Renal cortex interstitium (tissue), 15 donors: ENCODE data around the gene WBP11. TPM values are rescaled to one million over a fixed set of nuclear protein-coding genes. Genes with fewer than 3 reads are reported as not detected.

Source experiments
- DNase-seq, 11 donors: peaks; one replicate each; pipeline ENCODE4 v3.0.0-alpha.2; 2013; ENCODE audit warnings: low read depth in 9 of 11, low spot score in 4 of 11; ENCODE audit errors: extremely low read depth in 1 of 11
- long read RNA-seq, 16 experiments: transcript quantifications; one replicate each; lab custom pipeline, GENCODE V29; 2026
- polyA plus RNA-seq, 3 donors: library from polyadenylated mRNA; unstranded; fragments of 120-200 nt; gene quantifications; one replicate each; pipeline ENCODE4 v1.2.1, GENCODE V29; 2013; ENCODE audit not compliant: insufficient read length in 3 of 3

WBP11 gene
- 100 to 1,000 TPM in 2 of 3 donors, 10 to 100 TPM in 1; 96.1 to 135 (median 114) TPM for polyA plus RNA-seq
- long read RNA-seq, donor 1, full-length matches to known transcripts, result 9 of 14 reads
- long read RNA-seq, donor 1, partial matches to known transcripts, result 5 of 14 reads
- long read RNA-seq, donor 1, other reads (novel, unspliced or antisense), result 0 of 14 reads
- long read RNA-seq, donor 2, full-length matches to known transcripts, result 15 of 15 reads
- long read RNA-seq, donor 2, partial matches to known transcripts, result 0 of 15 reads
- long read RNA-seq, donor 2, other reads (novel, unspliced or antisense), result 0 of 15 reads
- long read RNA-seq, donor 3, full-length matches to known transcripts, result 28 of 34 reads
- long read RNA-seq, donor 3, partial matches to known transcripts, result 6 of 34 reads
- long read RNA-seq, donor 3, other reads (novel, unspliced or antisense), result 0 of 34 reads
- long read RNA-seq, donor 4, full-length matches to known transcripts, result 10 of 10 reads
- long read RNA-seq, donor 4, partial matches to known transcripts, result 0 of 10 reads
- long read RNA-seq, donor 4, other reads (novel, unspliced or antisense), result 0 of 10 reads
- long read RNA-seq, donor 5, result 0 reads
- long read RNA-seq, donor 6, full-length matches to known transcripts, result 15 of 24 reads
- long read RNA-seq, donor 6, partial matches to known transcripts, result 9 of 24 reads
- long read RNA-seq, donor 6, other reads (novel, unspliced or antisense), result 0 of 24 reads
- long read RNA-seq, donor 7, full-length matches to known transcripts, result 11 of 16 reads
- long read RNA-seq, donor 7, partial matches to known transcripts, result 5 of 16 reads
- long read RNA-seq, donor 7, other reads (novel, unspliced or antisense), result 0 of 16 reads
- long read RNA-seq, donor 8, full-length matches to known transcripts, result 11 of 51 reads
- long read RNA-seq, donor 8, partial matches to known transcripts, result 40 of 51 reads
- long read RNA-seq, donor 8, other reads (novel, unspliced or antisense), result 0 of 51 reads
- long read RNA-seq, donor 9, full-length matches to known transcripts, result 18 of 18 reads
- long read RNA-seq, donor 9, partial matches to known transcripts, result 0 of 18 reads
- long read RNA-seq, donor 9, other reads (novel, unspliced or antisense), result 0 of 18 reads
- long read RNA-seq, donor 10, full-length matches to known transcripts, result 17 of 35 reads
- long read RNA-seq, donor 10, partial matches to known transcripts, result 18 of 35 reads
- long read RNA-seq, donor 10, other reads (novel, unspliced or antisense), result 0 of 35 reads
- long read RNA-seq, donor 11, full-length matches to known transcripts, result 22 of 30 reads
- long read RNA-seq, donor 11, partial matches to known transcripts, result 8 of 30 reads
- long read RNA-seq, donor 11, other reads (novel, unspliced or antisense), result 0 of 30 reads
- long read RNA-seq, donor 12, full-length matches to known transcripts, result 5 of 5 reads
- long read RNA-seq, donor 12, partial matches to known transcripts, result 0 of 5 reads
- long read RNA-seq, donor 12, other reads (novel, unspliced or antisense), result 0 of 5 reads
- long read RNA-seq, donor 13, result 0 reads
- long read RNA-seq, donor 14, full-length matches to known transcripts, result 14 of 14 reads
- long read RNA-seq, donor 14, partial matches to known transcripts, result 0 of 14 reads
- long read RNA-seq, donor 14, other reads (novel, unspliced or antisense), result 0 of 14 reads
- long read RNA-seq, donor 15, full-length matches to known transcripts, result 15 of 25 reads
- long read RNA-seq, donor 15, partial matches to known transcripts, result 10 of 25 reads
- long read RNA-seq, donor 15, other reads (novel, unspliced or antisense), result 0 of 25 reads
- long read RNA-seq, donor 16, full-length matches to known transcripts, result 40 of 94 reads
- long read RNA-seq, donor 16, partial matches to known transcripts, result 54 of 94 reads
- long read RNA-seq, donor 16, other reads (novel, unspliced or antisense), result 0 of 94 reads

DNA sequence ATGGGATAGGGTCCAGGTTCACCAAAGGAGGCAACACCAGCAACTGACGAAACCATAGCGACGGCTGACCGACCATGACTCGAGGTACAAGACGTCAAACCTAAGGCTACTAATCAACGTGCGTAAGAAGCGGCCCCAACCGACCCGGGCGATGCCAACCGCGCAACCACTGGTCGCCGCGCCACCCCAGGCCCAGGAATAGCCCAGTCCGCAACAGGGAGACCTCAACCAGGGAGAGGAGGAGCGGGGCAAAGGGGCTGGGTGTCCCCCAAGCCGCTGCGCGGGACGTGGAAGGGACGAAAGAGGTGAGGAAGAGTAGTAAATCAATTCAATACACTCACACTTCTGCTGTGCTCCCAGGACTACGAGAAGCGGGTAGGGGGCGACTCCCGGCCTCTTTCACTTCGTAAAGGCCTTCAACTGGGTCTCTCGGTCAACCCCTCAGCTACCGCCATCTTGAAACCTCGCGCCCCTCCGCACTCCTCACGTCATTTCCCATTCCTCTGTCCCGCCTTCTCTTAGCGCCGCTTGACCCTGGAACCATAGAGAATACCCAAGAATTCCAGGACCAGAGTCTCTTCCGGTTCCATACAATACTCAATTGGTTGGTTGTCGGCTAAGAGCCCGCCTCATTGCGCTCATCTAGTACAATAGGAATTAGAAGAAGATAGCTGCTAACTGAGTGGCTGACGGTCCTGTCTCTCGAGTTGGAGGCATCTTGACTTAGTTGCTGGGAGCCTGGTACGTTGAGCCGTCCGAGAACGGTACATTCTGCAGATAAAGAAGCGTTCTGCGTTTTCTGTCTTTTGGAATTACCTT, at the start of gene WBP11, which contains the start of gene C12orf60:
Gene WBP11 (minus strand): TSS at position 468 of the 819 bp plus-strand sequence. CDS start 2,095 bp downstream, outside the sequence.
Gene C12orf60 (plus strand): TSS at position 660 of the 819 bp plus-strand sequence. CDS start 19,266 bp downstream, outside the sequence.
- DNase-seq, result peak; percentile 91 to 99 (median 96)

DNA sequence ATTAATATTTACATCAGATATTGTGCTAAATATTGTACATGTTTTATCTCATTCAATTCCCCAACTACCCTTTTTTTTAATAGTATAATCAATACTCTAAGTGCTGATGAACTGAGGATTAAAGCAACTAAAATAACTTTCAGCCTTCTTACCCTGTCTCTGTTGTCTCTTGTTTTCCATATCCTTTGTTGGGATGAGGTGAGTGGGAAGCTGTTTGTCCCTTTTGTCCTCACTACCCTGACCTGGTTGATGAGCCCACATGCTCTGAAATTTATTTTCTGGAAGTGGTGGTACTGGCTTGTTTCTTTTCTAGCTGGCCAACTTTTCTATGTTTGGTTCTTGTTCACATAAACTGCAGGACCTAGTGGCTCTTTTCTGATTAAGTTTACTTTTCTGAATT, 49.6 kb upstream of the WBP11 start:
- DNase-seq, result no peak

DNA sequence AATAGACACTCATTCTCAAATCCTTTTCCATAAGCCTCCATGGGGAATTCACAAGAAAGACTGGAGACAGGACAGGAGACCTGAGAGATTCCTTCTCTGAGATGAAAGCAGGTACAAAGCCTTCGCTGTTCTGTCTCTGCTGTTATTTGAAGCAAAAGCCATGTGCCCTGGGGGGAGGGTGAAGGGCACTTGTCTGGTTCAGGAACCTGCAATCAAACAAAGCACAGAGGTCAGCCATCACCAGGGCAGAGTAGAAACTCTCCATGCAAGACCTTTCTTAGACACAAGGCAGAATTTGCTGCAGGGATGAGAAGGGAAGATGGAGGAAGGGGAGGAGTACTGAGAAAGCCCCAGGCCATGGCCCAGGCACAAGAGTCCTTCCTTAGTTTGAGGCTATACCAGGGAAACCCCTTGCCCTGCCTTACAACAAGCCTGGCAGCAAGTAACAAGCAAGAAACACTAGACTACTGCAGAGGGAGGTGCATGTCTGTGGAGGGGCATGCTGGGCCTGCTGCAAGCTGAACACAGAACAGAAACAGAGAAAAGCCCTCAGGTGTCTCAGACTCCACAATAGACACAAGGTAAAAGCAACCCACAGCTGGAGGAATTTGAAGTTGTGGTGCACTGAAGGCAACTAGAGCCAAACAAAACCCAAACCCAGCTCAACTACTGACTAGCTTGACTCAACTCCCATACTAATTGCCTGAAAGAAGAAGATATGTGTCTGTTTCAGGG, 47.8 kb upstream of the WBP11 start:
- DNase-seq, result no peak

GRCh38 chr12:14849661-14850060, 46.4 kb upstream of the WBP11 start:
- no peak for DNase-seq

- no peak for DNase-seq
Measured at GRCh38 chr12:14846876-14847580, 43.8 kb upstream of the WBP11 start.

- no peak for DNase-seq
Measured at GRCh38 chr12:14846042-14846587, 42.8 kb upstream of the WBP11 start.

- DNase-seq, result peak in 8 of 11 donors; percentile 51 to 70 (median 60)
Measured at GRCh38 chr12:14845350-14845750, 42.1 kb upstream of the WBP11 start.

- DNase-seq, result no peak
Measured at GRCh38 chr12:14844401-14844800, 41.1 kb upstream of the WBP11 start.

DNA sequence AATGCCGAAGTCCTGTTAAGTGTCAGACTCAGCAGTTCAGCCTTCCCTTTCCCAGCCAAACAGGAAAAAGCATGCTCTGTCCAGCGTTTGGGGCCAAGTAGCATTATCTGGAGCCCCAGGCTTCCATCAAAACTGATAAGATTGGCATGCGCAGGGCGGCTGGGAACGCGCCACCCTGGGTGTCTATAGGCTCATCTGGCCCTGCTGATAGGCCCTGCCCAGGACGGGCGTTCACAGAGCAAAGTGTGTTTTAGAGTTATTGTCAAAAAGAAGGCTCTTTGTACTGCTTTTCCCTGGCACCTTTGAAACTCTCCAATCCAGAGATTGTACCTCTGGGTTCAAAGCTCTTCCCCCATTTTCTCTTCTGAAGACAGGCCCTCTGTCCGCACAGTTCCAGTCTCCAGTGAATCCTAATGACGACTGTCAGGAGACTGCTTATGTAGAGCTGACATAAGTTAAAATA, 40.2 kb upstream of the WBP11 start, which contains the start of gene ART4:
Gene ART4 (minus strand): TSS at position 102 of the 463 bp plus-strand sequence. CDS start 413 bp downstream, outside the sequence.
- DNase-seq, result no peak

DNA sequence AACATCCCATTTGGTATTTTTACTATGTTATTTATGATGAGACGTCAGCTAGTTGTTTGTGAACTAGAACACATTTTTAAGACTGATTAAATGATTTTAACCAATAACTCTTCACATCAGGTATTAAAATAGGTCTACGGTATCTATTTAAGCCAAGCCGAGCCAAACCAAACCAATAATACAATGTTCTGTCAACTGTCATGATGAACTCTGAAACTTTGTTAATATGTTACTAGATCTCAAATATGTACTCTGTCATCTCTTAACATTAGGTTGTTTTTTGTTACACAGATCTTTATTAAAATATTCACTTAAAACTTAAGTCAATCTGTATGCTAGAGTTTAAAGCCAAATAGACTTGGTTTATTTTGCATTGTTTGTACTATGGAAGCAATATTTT, 39.0 kb upstream of the WBP11 start:
- no peak for DNase-seq

GRCh38 chr12:14841761-14842160, 38.5 kb upstream of the WBP11 start:
- DNase-seq, result peak in 3 of 11 donors; percentile 20 to 29 (median 23)

DNA sequence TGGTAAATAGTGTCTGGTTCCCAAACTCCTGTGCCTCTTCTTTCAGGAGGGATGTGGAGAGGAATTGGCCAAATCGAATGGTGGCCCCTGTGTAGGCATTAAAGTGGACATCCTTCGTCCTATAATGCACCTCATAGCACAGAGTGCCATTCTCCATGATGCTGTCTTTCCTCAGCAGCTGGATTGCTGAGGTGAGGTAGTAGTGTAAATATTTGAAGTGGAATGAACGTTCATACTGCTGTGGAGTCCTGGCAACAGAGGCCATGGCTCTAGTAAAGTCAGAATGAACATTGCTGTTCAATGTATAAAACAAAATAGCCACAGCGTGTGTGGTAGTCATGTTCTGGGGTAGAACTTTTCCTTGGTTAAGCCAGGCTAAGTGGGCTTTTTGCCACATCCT, 37.3 kb upstream of the WBP11 start:
- no peak for DNase-seq

- DNase-seq, result no peak
Measured at GRCh38 chr12:14839262-14839661, 36.0 kb upstream of the WBP11 start.

DNA sequence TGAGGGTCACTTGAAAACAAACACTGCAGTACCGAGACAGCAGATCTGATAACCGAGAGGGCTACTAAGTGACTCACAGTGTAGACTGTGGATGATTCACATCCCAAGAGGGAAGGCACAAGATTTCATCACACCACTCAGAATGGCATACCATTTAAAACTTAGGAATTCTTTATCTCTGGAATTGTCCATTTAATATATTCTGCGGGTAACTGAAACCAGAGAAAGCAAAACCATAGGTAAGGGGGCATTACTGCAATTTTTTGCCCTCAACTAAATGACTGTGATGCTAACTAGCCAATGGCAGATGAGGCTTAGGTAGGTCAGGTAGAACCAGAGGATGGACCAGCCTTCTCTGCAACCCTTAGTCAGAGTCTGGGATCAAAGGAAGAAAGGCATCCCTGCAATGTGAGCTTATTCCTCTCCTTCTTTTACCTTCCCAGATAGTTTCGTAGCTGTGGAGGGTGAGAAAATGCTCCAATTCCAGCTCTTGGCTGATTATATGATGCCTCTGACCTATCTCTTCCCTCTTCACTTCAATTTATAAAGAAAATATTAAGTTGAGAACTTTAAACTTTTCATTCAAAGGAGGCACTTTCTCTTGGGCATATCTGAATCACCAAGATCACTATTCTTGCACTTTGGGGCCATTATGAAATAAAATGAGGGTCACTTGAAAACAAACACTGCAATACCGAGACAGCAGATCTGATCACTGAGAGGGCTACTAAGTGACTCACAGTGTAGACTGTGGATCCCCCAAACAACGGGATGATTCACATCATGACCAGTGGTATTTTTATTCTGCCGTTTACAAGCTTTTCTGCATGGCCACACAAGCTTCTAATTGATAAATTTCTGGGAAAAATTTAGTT, 33.3 kb upstream of the WBP11 start:
- no peak for DNase-seq
